GM21390 (cell line): ENCODE results near the gene RBCK1.
"Not testable (repeated sequence)": the region's sequence is repeated elsewhere in the genome, so short reads cannot be mapped to it uniquely, and the experiment has no call there.

ENCODE experiments used
- ATAC-seq: cut with Tn5 transposase; IDR thresholded peaks from one replicate; pipeline ENCODE4 v1.9.1; 2021; ENCODE audit not compliant: unreplicated experiment

The RBCK1 gene

GRCh38 chr20:467755-468154, 59.7 kb downstream of the RBCK1 start:
- ATAC-seq = no peak

GRCh38 chr20:469746-470490, 61.8 kb downstream of the RBCK1 start:
- no peak for ATAC-seq

DNA sequence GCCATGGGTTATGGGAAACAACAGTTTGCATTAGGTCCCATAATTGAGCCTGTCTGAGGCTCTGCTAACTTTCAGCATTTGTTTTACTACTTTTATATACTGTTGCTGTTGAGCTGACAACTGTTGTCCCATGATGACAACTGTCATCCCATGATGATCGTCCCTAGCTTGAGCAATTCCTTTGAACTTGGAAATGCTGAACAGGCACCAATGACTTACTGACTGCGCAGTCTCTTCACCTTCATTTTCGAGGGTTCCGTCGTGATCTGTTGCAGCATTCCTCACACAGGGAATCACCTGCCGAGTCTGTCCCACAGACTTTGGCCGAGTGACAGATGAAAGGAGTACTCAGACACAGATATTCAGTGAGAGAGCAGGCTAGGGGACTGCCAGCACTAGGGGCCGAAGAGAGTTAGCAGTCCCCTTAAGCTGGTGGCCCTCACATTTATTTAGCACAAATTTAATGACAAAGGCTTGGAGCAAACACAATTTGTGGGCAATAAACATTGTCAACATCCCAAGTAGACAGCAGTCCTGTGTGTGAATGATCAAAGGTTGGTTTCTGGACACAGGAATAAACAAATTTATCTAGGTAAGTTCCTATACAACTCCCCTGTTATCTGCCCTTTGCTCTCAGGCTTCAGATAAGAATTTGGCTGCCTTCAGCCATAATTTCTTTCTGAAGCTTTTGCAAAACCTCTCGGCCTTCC, 64.2 kb downstream of the RBCK1 start:
- ATAC-seq = no peak

DNA sequence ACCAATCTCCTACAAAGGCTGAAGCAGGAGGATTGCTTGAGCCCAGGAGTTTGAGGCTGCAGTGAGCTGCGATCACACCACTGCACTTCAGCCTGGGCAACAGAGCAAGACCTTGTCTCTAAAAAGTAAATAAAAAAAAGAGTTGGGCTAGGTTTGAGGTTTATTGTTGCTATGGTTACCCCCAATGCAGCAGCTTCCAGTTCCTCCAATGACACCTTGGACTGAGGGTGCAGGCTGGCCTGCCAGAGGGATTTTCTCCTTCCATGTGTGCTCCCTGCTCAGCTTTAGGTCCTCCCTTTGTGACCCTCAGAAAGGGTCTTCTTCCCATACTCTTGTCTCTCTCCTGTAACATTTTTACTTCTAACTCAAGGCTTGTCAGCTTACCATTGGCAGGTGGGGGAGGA, 64.8 kb downstream of the RBCK1 start:
- no peak for ATAC-seq

DNA sequence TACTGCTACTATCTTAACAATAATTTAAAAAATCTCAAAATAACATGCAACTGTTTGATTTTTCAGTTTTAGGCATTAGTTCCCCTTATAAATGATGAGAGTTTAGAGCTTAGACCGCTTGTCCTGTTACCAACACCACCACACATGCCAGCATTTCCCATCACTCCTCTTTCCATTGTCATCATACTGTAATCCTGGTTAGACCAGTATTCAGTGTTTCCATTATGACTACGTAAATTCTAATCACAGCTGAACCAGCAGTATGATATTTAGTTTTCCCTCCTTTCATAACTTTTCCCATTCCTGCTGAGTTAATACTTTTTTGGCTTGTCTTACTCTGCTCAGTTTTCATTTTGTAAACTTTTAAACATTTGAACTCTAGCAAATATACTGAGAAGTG, 66.5 kb downstream of the RBCK1 start:
- no peak for ATAC-seq

DNA sequence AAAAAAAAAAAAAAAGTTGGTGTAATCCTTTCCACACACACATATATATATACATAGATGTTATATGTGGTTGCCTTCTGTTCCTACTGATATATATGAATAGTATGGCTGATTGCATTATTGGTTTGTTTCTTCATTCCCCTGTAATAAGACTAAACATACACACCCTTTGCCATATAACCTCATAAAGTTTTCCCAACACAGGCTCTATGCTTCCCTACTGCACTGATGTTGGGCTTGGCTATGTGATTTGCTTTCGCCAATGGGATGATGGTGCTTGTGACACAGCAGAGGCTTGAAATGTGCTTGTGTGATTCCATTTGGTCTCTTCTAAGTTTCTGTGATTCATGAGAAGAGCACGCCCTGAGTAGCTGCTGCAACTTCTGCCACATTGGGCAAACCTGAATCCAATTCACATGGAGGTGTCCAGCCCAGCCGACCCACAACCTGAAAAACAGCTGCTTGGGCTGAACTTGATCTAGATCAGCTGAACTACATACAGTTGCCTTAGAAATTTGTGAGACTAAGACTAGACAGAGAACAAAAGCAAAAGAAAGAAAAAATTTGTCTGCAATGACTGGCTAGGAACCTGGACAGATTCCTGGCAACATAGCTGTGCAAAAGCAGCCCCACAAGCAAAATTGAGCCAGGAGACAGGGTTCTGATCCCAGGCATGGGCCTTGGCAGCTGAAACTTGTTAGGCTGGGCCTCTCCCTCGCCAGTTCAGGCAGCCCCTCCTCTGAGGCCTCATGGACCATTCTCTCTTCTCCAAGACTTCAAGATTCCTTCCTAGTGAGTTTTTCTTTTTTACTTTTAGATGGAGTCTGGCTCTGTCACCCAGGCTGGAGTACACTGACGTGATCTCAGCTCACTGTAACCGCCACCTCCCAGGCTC, 67.6 kb downstream of the RBCK1 start:
- ATAC-seq = no peak

- not testable (repeated sequence) for ATAC-seq
Observed at GRCh38 chr20:476561-477249, 68.6 kb downstream of the RBCK1 start.

GRCh38 chr20:478010-478948, 70.2 kb downstream of the RBCK1 start:
- ATAC-seq = no peak

- ATAC-seq = no peak
Observed at GRCh38 chr20:478949-479429, 70.9 kb downstream of the RBCK1 start.

GRCh38 chr20:479487-479886, 71.4 kb downstream of the RBCK1 start:
- no peak for ATAC-seq

DNA sequence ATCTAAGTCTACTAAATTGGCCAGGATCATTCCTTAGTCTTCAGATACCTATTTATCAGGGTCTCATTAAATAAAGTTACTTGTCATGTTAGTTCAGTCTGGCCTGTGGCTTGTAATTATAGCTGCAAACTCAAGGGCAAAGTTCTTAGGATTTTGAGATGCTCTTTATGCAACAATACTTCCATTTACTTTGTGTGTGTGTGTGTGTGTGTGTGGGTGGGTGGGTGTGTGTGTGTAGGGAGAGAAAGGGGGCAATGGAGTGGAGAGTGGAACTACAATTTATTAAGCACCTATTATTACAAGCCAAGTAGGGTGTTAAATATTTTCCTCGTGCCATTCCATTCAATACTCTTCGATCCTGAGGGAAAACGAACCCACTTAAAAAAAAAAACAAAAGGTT, 71.9 kb downstream of the RBCK1 start:
- ATAC-seq = no peak

- ATAC-seq = no peak
Observed at GRCh38 chr20:481167-481566, 73.1 kb downstream of the RBCK1 start.
